ENCODE data around the gene BCAR3.
"Not testable (repeated sequence)": the region's sequence is repeated elsewhere in the genome, so short reads cannot be mapped to it uniquely, and the experiment has no call there.

The BCAR3 gene

GRCh38 chr1:93705892-93706500 is 24.4 kb upstream of the BCAR3 start:
- peak; percentile 37 for DNase-seq

GRCh38 chr1:93704052-93704451 is 22.4 kb upstream of the BCAR3 start:
- DNase-seq: no peak

- DNase-seq: no peak
Observed at GRCh38 chr1:93703643-93704042, 22.0 kb upstream of the BCAR3 start.

- DNase-seq: no peak
Observed at GRCh38 chr1:93702828-93703183, 21.2 kb upstream of the BCAR3 start.

- DNase-seq: no peak
Observed at GRCh38 chr1:93702111-93702827, 20.6 kb upstream of the BCAR3 start.

- no peak for DNase-seq
Observed at GRCh38 chr1:93701629-93702028, 20.0 kb upstream of the BCAR3 start.

GRCh38 chr1:93700532-93701469 is 19.2 kb upstream of the BCAR3 start:
- DNase-seq: no peak

- no peak for DNase-seq
Observed at GRCh38 chr1:93699503-93700168, 18.0 kb upstream of the BCAR3 start.

GRCh38 chr1:93699049-93699384 is 17.4 kb upstream of the BCAR3 start:
- DNase-seq: no peak

- no peak for DNase-seq
Observed at GRCh38 chr1:93698329-93699048, 16.9 kb upstream of the BCAR3 start.

- not testable (repeated sequence) for DNase-seq
Observed at GRCh38 chr1:93697566-93697965, 15.9 kb upstream of the BCAR3 start.

GRCh38 chr1:93695411-93696005 is 13.9 kb upstream of the BCAR3 start:
- no peak for DNase-seq

- DNase-seq: no peak
Observed at GRCh38 chr1:93694819-93695218, 13.2 kb upstream of the BCAR3 start.

GRCh38 chr1:93694039-93694438 is 12.4 kb upstream of the BCAR3 start:
- DNase-seq: no peak

- DNase-seq: peak; percentile 72
Observed at GRCh38 chr1:93692983-93693591, 11.4 kb upstream of the BCAR3 start.

GRCh38 chr1:93692451-93692861 is 10.8 kb upstream of the BCAR3 start:
- DNase-seq: no peak

GRCh38 chr1:93692026-93692425 is 10.4 kb upstream of the BCAR3 start:
- no peak for DNase-seq

GRCh38 chr1:93690921-93691789 is 9.5 kb upstream of the BCAR3 start:
- DNase-seq: no peak

- no peak for DNase-seq
Observed at GRCh38 chr1:93690341-93690740, 8.7 kb upstream of the BCAR3 start.

- no peak for DNase-seq
Observed at GRCh38 chr1:93689521-93690223, 8.0 kb upstream of the BCAR3 start.
